H1 (cell line): ENCODE measurements around the gene SRRM5. TPM values are rescaled to one million over a fixed set of nuclear protein-coding genes. Genes with fewer than 3 reads are reported as not detected.

ENCODE experiments used
- CTCF ChIA-PET: fragments of 300-600 bp; sonication (Branson Sonifier 250); formaldehyde crosslinking; loops from one replicate; lab custom pipeline; 2021; ENCODE audit not compliant: partially characterized antibody; lab: Charles Lee
- POLR2A ChIA-PET: fragments of 300-600 bp; sonication (Branson Sonifier 250); formaldehyde crosslinking; loops from one replicate; lab custom pipeline; 2021; ENCODE audit warnings: inconsistent platforms; ENCODE audit not compliant: partially characterized antibody; lab: Charles Lee
- DNase-seq, 2 experiments: peaks; one replicate each; pipeline versions ENCODE4 v3.0.0 to v3.0.0-alpha.2; 2010 to 2022; ENCODE audit warnings: low spot score in 2 of 2, low read depth in 1 of 2, mixed read lengths in 1 of 2
- FAIRE-seq: peaks from 2 replicates; lab custom pipeline; 2011; peaks lifted over from hg19 to GRCh38; lab: Jason Lieb, UNC
- H2AFZ ChIP-seq: 2 replicates; pipeline ENCODE4 v1.8.1; 2012; ENCODE audit warnings: low read length, inconsistent platforms
- H2AK5ac ChIP-seq: 2 replicates; pipeline ENCODE4 v1.6.1; 2013; ENCODE audit warnings: low read depth, low read length
- H2BK120ac ChIP-seq: replicated peaks from 2 replicates; pipeline ENCODE3; 2013; ENCODE audit warnings: low read depth, low read length, inconsistent platforms
- H2BK12ac ChIP-seq: 2 replicates; pipeline ENCODE4 v1.6.1; 2013; ENCODE audit warnings: low read depth, low read length
- H2BK15ac ChIP-seq: 2 replicates; pipeline ENCODE4 v1.6.1; 2013; ENCODE audit warnings: low read length
- H2BK20ac ChIP-seq: 2 replicates; pipeline ENCODE4 v1.6.1; 2013; ENCODE audit warnings: low read length
- H2BK5ac ChIP-seq: 2 replicates; pipeline ENCODE4 v1.6.1; 2013; ENCODE audit warnings: low read depth, low read length
- H3K14ac ChIP-seq: 2 replicates; pipeline ENCODE4 v1.6.1; 2013; ENCODE audit warnings: inconsistent platforms; ENCODE audit not compliant: insufficient read length
- H3K18ac ChIP-seq: 2 replicates; pipeline ENCODE4 v1.6.1; 2013; ENCODE audit warnings: low read length; ENCODE audit errors: extremely low read depth
- H3K23ac ChIP-seq: 2 replicates; pipeline ENCODE4 v1.6.1; 2013; ENCODE audit warnings: inconsistent platforms; ENCODE audit not compliant: insufficient read length
- H3K23me2 ChIP-seq: 2 replicates; pipeline ENCODE4 v1.6.1; 2013; ENCODE audit warnings: low read depth, low read length
- H3K27ac ChIP-seq: 2 replicates; pipeline ENCODE4 v1.6.1; 2011; ENCODE audit warnings: low read depth, low read length, inconsistent platforms
- H3K27me3 ChIP-seq, 4 experiments: replicated peaks in 1 of 4; 1 replicate in 1 of 4; 2 replicates in 3 of 4; pipeline versions ENCODE4 v1.6.1 to v1.8.1; 2011 to 2013; ENCODE audit warnings: low read length in 3 of 4, mild to moderate bottlenecking in 3 of 4, inconsistent platforms in 2 of 4, mixed read lengths in 2 of 4, moderate library complexity in 1 of 4; ENCODE audit not compliant: control insufficient read depth in 3 of 4, insufficient read depth in 3 of 4; ENCODE audit errors: extremely low read depth in 1 of 4
- H3K36me3 ChIP-seq, 4 experiments: 2 replicates each; pipeline versions ENCODE4 v1.6.1 to v1.8.1; 2011 to 2013; ENCODE audit warnings: mild to moderate bottlenecking in 4 of 4, low read length in 3 of 4, moderate library complexity in 2 of 4, control low read depth in 1 of 4, inconsistent platforms in 1 of 4; ENCODE audit not compliant: insufficient read depth in 4 of 4, control insufficient read depth in 2 of 4
- H3K4ac ChIP-seq: replicated peaks from 2 replicates; pipeline ENCODE3; 2013; ENCODE audit warnings: low read length, low read depth, mixed read lengths, inconsistent platforms; ENCODE audit not compliant: insufficient read length
- H3K4me1 ChIP-seq, 4 experiments: replicated peaks in 1 of 4; 1 replicate in 1 of 4; 2 replicates in 3 of 4; pipeline versions ENCODE4 v1.6.1 to v1.8.1; 2011 to 2013; ENCODE audit warnings: low read length in 3 of 4, inconsistent platforms in 2 of 4, mixed read lengths in 1 of 4; ENCODE audit not compliant: insufficient read depth in 4 of 4, control insufficient read depth in 3 of 4
- H3K4me2 ChIP-seq, 2 experiments: 2 replicates each; pipeline versions ENCODE4 v1.6.1 to v1.8.1; 2011 to 2013; ENCODE audit warnings: low read depth in 2 of 2, low read length in 2 of 2, control low read depth in 1 of 2, inconsistent platforms in 1 of 2, mild to moderate bottlenecking in 1 of 2; ENCODE audit not compliant: insufficient read depth in 1 of 2
- H3K4me3 ChIP-seq, 4 experiments: fragments of 200-600, 300-600 bp in 1 of 4; sonication (generic), shearing (Covaris generic), sonication (Bioruptor Twin) in 1 of 4; 2 replicates each; pipeline versions ENCODE4 v1.5.1 to v1.8.1; 2011 to 2016; ENCODE audit warnings: low read length in 4 of 4, low read depth in 3 of 4, control low read depth in 2 of 4, inconsistent platforms in 2 of 4, mild to moderate bottlenecking in 2 of 4, mixed read lengths in 1 of 4, moderate library complexity in 1 of 4; ENCODE audit not compliant: insufficient read depth in 2 of 4; ENCODE audit errors: extremely low read depth in 1 of 4
- H3K56ac ChIP-seq: replicated peaks from 2 replicates; pipeline ENCODE3; 2013; ENCODE audit warnings: low read depth, mild to moderate bottlenecking, mixed read lengths, low read length, inconsistent platforms; ENCODE audit not compliant: insufficient read length
- H3K79me1 ChIP-seq: 2 replicates; pipeline ENCODE4 v1.6.1; 2013; ENCODE audit warnings: low read depth, low read length, control low read depth
- H3K79me2 ChIP-seq, 2 experiments: 2 replicates each; pipeline versions ENCODE4 v1.6.1 to v1.8.1; 2012 to 2013; ENCODE audit warnings: low read length in 2 of 2, mild to moderate bottlenecking in 2 of 2, inconsistent platforms in 1 of 2; ENCODE audit not compliant: insufficient read depth in 2 of 2, control insufficient read depth in 1 of 2
- H3K9ac ChIP-seq, 4 experiments: replicated peaks in 1 of 4; 1 replicate in 1 of 4; 2 replicates in 3 of 4; pipeline versions ENCODE4 v1.6.1 to v1.8.1; 2011 to 2013; ENCODE audit warnings: low read depth in 3 of 4, low read length in 3 of 4, control low read depth in 2 of 4, mild to moderate bottlenecking in 2 of 4, moderate library complexity in 2 of 4, inconsistent platforms in 1 of 4; ENCODE audit errors: extremely low read depth in 1 of 4
- H3K9me3 ChIP-seq, 2 experiments: 2 replicates each; pipeline versions ENCODE4 v1.6.1 to v1.8.1; 2012 to 2013; ENCODE audit warnings: mild to moderate bottlenecking in 2 of 2, moderate library complexity in 2 of 2, control low read depth in 1 of 2, inconsistent platforms in 1 of 2, low read depth in 1 of 2, low read length in 1 of 2, mixed read lengths in 1 of 2; ENCODE audit not compliant: insufficient read depth in 2 of 2
- H4K20me1 ChIP-seq, 2 experiments: replicated peaks in 1 of 2; 2 replicates each; pipeline versions ENCODE3 to v1.8.1; 2011 to 2013; ENCODE audit warnings: inconsistent platforms in 2 of 2, low read length in 2 of 2, mild to moderate bottlenecking in 1 of 2; ENCODE audit not compliant: insufficient read depth in 2 of 2, control insufficient read depth in 1 of 2
- H4K5ac ChIP-seq: 2 replicates; pipeline ENCODE4 v1.6.1; 2013; ENCODE audit warnings: low read length, low read depth, mixed read lengths, inconsistent platforms; ENCODE audit not compliant: insufficient read length
- H4K8ac ChIP-seq: 2 replicates; pipeline ENCODE4 v1.8.0; 2013; ENCODE audit warnings: mild to moderate bottlenecking, moderate library complexity, low read length, inconsistent platforms; ENCODE audit not compliant: insufficient read depth; ENCODE audit errors: extremely low read depth
- H4K91ac ChIP-seq: replicated peaks from 2 replicates; pipeline ENCODE3; 2013; ENCODE audit warnings: low read length, mixed read lengths, inconsistent platforms; ENCODE audit not compliant: insufficient read length
- POLR2AphosphoS5 ChIP-seq: IDR thresholded peaks from 2 replicates; pipeline ENCODE4 v1.6.1; 2011; ENCODE audit warnings: low read depth, low read length
- WGBS, 2 experiments: shearing (Covaris generic) in 1 of 2; methylation state at CpG; one replicate each; pipeline versions ENCODE4 v1.1.6 to v1.1.7; 2013 to 2015; ENCODE audit warnings: low lambda C conversion rate in 2 of 2, mixed read lengths in 2 of 2, inconsistent platforms in 1 of 2, low coverage in 1 of 2, missing lambda C conversion rate in 1 of 2; ENCODE audit not compliant: insufficient replicate concordance in 2 of 2, insufficient coverage in 1 of 2, insufficient read length in 1 of 2; ENCODE audit errors: extremely low coverage in 1 of 2, missing lambda C conversion rate in 1 of 2; 5-methylcytosine and 5-hydroxymethylcytosine counted together
- polyA plus RNA-seq, 7 experiments: library from polyadenylated mRNA; depleted of rRNA in 3 of 7; stranded (reverse) in 5 of 7; unstranded in 2 of 7; fragments of >200 nt in 5 of 7; fragments of 200-250 nt in 2 of 7; gene quantifications; 1 replicate in 5 of 7; 2 replicates in 1 of 7; 4 replicates in 1 of 7; pipeline versions ENCODE4 v1.2.1 to v1.2.3, GENCODE V29; 2011 to 2013; ENCODE audit warnings: missing spikeins in 2 of 7, mixed read lengths in 2 of 7
- total RNA-seq: library from RNA; stranded (reverse); fragmentation: NEBNext Ultra II Directional; extraction: Animal tissue kit (Norgen Biotek cat#: 25700); gene quantifications from 2 replicates; pipeline ENCODE4 v1.2.1, GENCODE V29; 2021

Gene SRRM5
- total and polyA plus RNA-seq, 2 of the 8 experiments (the other 6 are each of a cell fraction or from before 2014, with no cell fraction given): 0.06 to 0.11 TPM

DNA sequence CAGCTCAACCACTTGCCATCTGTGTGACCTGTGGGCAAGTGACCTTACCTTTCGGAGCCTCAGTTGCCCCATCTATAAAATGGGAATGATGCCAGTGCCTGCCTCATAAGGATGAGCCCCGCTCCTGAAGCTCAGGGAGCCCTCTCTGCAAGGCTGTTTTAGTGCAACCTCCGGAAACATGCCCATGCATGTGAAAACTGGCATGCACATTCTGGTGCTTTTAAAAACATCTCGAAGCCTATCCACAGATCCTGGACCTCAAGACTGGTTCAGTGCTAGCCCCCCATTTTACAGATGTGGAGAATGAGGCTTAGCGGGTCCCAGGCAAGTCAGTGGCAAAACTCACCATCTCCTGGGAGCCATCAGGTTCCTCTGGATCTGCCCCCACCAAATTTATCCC is 22.2 kb downstream of the SRRM5 start:
- no peak overlapping the region for H2BK20ac ChIP-seq
- peak overlapping the region; percentile 5 to 91; a peak in 2 of 4 replicates for H3K4me2 ChIP-seq
- no peak overlapping the region for H3K4ac ChIP-seq
- no peak overlapping the region for H2AFZ ChIP-seq
- POLR2A ChIA-PET: interaction anchor here (1.1 to 1.6 kb wide), 6 partner anchors 8 to 99 kb away, joined by 3 to 9 read pairs (median 4); no protein-coding TSS in a partner anchor
- peaks cover 3 to 4% of the 10 kb centered on the region in 2 experiments for H4K20me1 ChIP-seq
- H2BK5ac ChIP-seq: no peak overlapping the region
- H3K56ac ChIP-seq: no peak overlapping the region
- DNase-seq (no peak), FAIRE-seq (no peak)
- no peak overlapping the region for H2BK120ac ChIP-seq
- H3K9me3 ChIP-seq: no peaks in the 10 kb centered on the region
- H3K27me3 ChIP-seq: peaks cover 5 to 23% (median 13%) of the 10 kb centered on the region in 4 experiments
- H2BK12ac ChIP-seq: no peak overlapping the region
- no peak overlapping the region for H3K18ac ChIP-seq
- no peak overlapping the region for H4K8ac ChIP-seq
- H3K36me3 ChIP-seq: no peaks in the 10 kb centered on the region
- no peak overlapping the region for H3K23ac ChIP-seq
- H3K14ac ChIP-seq: no peak overlapping the region
- H3K9ac ChIP-seq: no peak overlapping the region
- no peaks in the 10 kb centered on the region for H3K79me2 ChIP-seq
- WGBS, 2 experiments: 88% methylated on average over 5 of the region's 5 CpGs; no CpG with 5 or more reads in 1 of the 2 experiments
- peaks cover 2% of the 10 kb centered on the region; the same call in 1 of the 2 replicates for H3K79me1 ChIP-seq
- peaks cover 7 to 25% (median 17%) of the 10 kb centered on the region in 4 experiments for H3K4me1 ChIP-seq
- no peak overlapping the region for H4K5ac ChIP-seq
- H2BK15ac ChIP-seq: no peak overlapping the region
- H3K27ac ChIP-seq: no peak overlapping the region
- H3K23me2 ChIP-seq: peaks cover 12% of the 10 kb centered on the region
- CTCF ChIA-PET: interaction anchor here (1.2 to 3.5 kb wide), 6 partner anchors 9 to 79 kb away, joined by 3 to 22 read pairs (median 4); no protein-coding TSS in a partner anchor
- no peak overlapping the region for H2AK5ac ChIP-seq
- peak overlapping the region in 1 of 4 experiments; percentile 66; a peak in 1 of 8 replicates for H3K4me3 ChIP-seq
- no peak overlapping the region for H4K91ac ChIP-seq
- no peak for TF ChIP-seq POLR2AphosphoS5
